A673 (cell line): ENCODE measurements around the gene HDAC4. TPM values are rescaled to one million over a fixed set of nuclear protein-coding genes. Genes with fewer than 3 reads are reported as not detected.

ENCODE experiments used
- BruUV-seq: library from RNA; stranded (reverse); fragments of 400-500 nt; replicated peaks from 2 replicates; lab custom pipeline; 2021; lab: Mats Ljungman, UMichigan
- CTCF ChIA-PET: fragments of 300-600 bp; sonication (Branson Sonifier 250); formaldehyde crosslinking; loops from one replicate; lab custom pipeline; 2022; ENCODE audit warnings: antibody characterized with exemption; lab: Charles Lee
- POLR2A ChIA-PET: fragments of 300-600 bp; sonication (Branson Sonifier 250); formaldehyde crosslinking; loops from one replicate; lab custom pipeline; 2022; ENCODE audit warnings: antibody characterized with exemption; ENCODE audit not compliant: low non-redundant PET; lab: Charles Lee
- DNase-seq: peaks from one replicate; pipeline ENCODE4 v3.0.0-alpha.2; 2015; ENCODE audit warnings: low spot score
- H3K27ac ChIP-seq: fragments of 200-600 bp; sonication (generic); 2 replicates; pipeline ENCODE4 v1.5.1; 2016; ENCODE audit warnings: mixed run types, low read depth, mild to moderate bottlenecking, mixed read lengths, antibody characterized with exemption, low read length; ENCODE audit not compliant: poor library complexity, severe bottlenecking
- H3K27me3 ChIP-seq: fragments of 200-600 bp; sonication (generic); replicated peaks from 2 replicates; pipeline ENCODE4 v1.6.1; 2017; ENCODE audit warnings: mixed run types, low read depth, mild to moderate bottlenecking, mixed read lengths, antibody characterized with exemption, low read length; ENCODE audit not compliant: insufficient read depth, poor library complexity
- H3K36me3 ChIP-seq: fragments of 200-600 bp; sonication (generic); 2 replicates; pipeline ENCODE4 v1.6.1; 2016; ENCODE audit warnings: mixed run types, mild to moderate bottlenecking, mixed read lengths, antibody characterized with exemption, low read length; ENCODE audit not compliant: insufficient read depth, poor library complexity, severe bottlenecking
- H3K4me1 ChIP-seq: fragments of 200-600 bp; sonication (generic); 2 replicates; pipeline ENCODE4 v1.6.1; 2017; ENCODE audit warnings: mixed run types, mild to moderate bottlenecking, mixed read lengths, antibody characterized with exemption, low read length; ENCODE audit not compliant: insufficient read depth, poor library complexity, severe bottlenecking
- H3K4me3 ChIP-seq: fragments of 200-600 bp; sonication (generic); 2 replicates; pipeline ENCODE4 v1.5.1; 2016; ENCODE audit warnings: low read depth, mixed run types, mild to moderate bottlenecking, mixed read lengths, low read length; ENCODE audit not compliant: poor library complexity, severe bottlenecking
- H3K9me3 ChIP-seq: fragments of 200-600 bp; sonication (generic); 2 replicates; pipeline ENCODE4 v1.6.1; 2016; ENCODE audit warnings: mixed run types, low read depth, mild to moderate bottlenecking, mixed read lengths, antibody characterized with exemption, low read length; ENCODE audit not compliant: poor library complexity, severe bottlenecking
- CTCF ChIP-seq: fragments of 300-800, 200-600 bp; sonication (generic); conservative IDR thresholded peaks from 2 replicates; pipeline ENCODE4 v1.5.1; 2017; ENCODE audit warnings: low read depth, mild to moderate bottlenecking, antibody characterized with exemption, low read length, moderate library complexity, mixed read lengths
- EZH2 ChIP-seq: fragments of 200-600 bp; sonication (generic); IDR thresholded peaks from 2 replicates; pipeline ENCODE4 v1.6.1; 2017; ENCODE audit warnings: borderline replicate concordance, low read depth, mild to moderate bottlenecking, mixed read lengths, antibody characterized with exemption, low read length; ENCODE audit not compliant: poor library complexity, severe bottlenecking
- intact Hi-C: fragments of 100-400 bp; cut with micrococcal nuclease; formaldehyde crosslinking; loops from one replicate; pipeline ENCODE4 v1.10.0; 2022; ENCODE audit not compliant: unreplicated experiment
- total RNA-seq: library from RNA; stranded (reverse); gene quantifications from 2 replicates; pipeline ENCODE4 v1.2.3, GENCODE V29; 2021

Gene HDAC4
- total RNA-seq, 1 experiment from 2014 or later: 40.0 TPM

GRCh38 chr2:239245872-239246721 lies 154.7 kb downstream of the HDAC4 start:
- no TSS peak for BruUV-seq
- no peak for TF ChIP-seq EZH2
- no peak for TF ChIP-seq CTCF
- H3K4me1 ChIP-seq: peaks cover 25% of the 10 kb centered on the region
- no peaks in the 10 kb centered on the region for H3K27me3 ChIP-seq
- H3K9me3 ChIP-seq: no peaks in the 10 kb centered on the region
- H3K36me3 ChIP-seq: no peaks in the 10 kb centered on the region
- no peak overlapping the region for H3K27ac ChIP-seq
- no peak overlapping the region for H3K4me3 ChIP-seq
- intact Hi-C loops: no loop called here
- ChIA-PET CTCF (no interaction called here), POLR2A (interaction anchor here (0.6 kb wide), 1 partner anchor 967 kb away, joined by 3 read pairs; no protein-coding TSS in a partner anchor)
- no peak for DNase-seq

- intact Hi-C loops: no loop called here
- Histone ChIP-seq H3K4me1 (peaks cover 21% of the 10 kb centered on the region), H3K9me3 (no peaks in the 10 kb centered on the region), H3K27ac (no peak overlapping the region), H3K27me3 (no peaks in the 10 kb centered on the region), H3K4me3 (no peak overlapping the region), H3K36me3 (no peaks in the 10 kb centered on the region)
- DNase-seq: no peak
- POLR2A ChIA-PET: no interaction called here
- BruUV-seq: no TSS peak
- TF ChIP-seq CTCF (no peak), EZH2 (no peak)
- CTCF ChIA-PET: no interaction called here
Measured at GRCh38 chr2:239245107-239245506, 155.7 kb downstream of the HDAC4 start.

- POLR2A ChIA-PET: no interaction called here
- H3K27me3 ChIP-seq: no peaks in the 10 kb centered on the region
- CTCF ChIA-PET: no interaction called here
- H3K9me3 ChIP-seq: no peaks in the 10 kb centered on the region
- TF ChIP-seq EZH2 (no peak), CTCF (no peak)
- no TSS peak for BruUV-seq
- DNase-seq: no peak
- peaks cover 18% of the 10 kb centered on the region for H3K4me1 ChIP-seq
- intact Hi-C loops: no loop called here
- no peak overlapping the region for H3K27ac ChIP-seq
- H3K36me3 ChIP-seq: no peaks in the 10 kb centered on the region
- no peak overlapping the region for H3K4me3 ChIP-seq
Measured at GRCh38 chr2:239244625-239245024, 156.2 kb downstream of the HDAC4 start.
